ENCODE data around the gene KCNN1. TPM values are rescaled to one million over a fixed set of nuclear protein-coding genes. Genes with fewer than 3 reads are reported as not detected.

Gene KCNN1
- total and polyA plus RNA-seq, 2 of the 13 experiments (the other 11 are each of a cell fraction or from before 2014, with no cell fraction given) = 0.04 TPM; not detected in 1

GRCh38 chr19:18000915-18001776, 34.2 kb downstream of the KCNN1 start (continued):
- TF ChIP-seq TFDP1 (CRISPR knock-in tag; IDR thresholded peaks at IDR 0.05; ENCODE audit: borderline replicate concordance) (peak; percentile 87), ZNF7 (CRISPR knock-in tag; IDR thresholded peaks at IDR 0.05) (no peak), MZF1 (CRISPR knock-in tag; IDR thresholded peaks at IDR 0.05; ENCODE audit: borderline replicate concordance) (no peak), SALL1 (CRISPR knock-in tag; IDR thresholded peaks at IDR 0.05) (peak; percentile 67), ZNF564 (CRISPR knock-in tag; IDR thresholded peaks at IDR 0.05) (0 out of 2 replicates have a peak, but pooled peaks have one; percentile 32), MBNL3 (CRISPR knock-in tag; conservative IDR thresholded peaks at IDR 0.05) (no peak), ZBTB39 (CRISPR knock-in tag; IDR thresholded peaks at IDR 0.05) (no peak), ZNF101 (CRISPR knock-in tag; IDR thresholded peaks at IDR 0.05; ENCODE audit: borderline replicate concordance, low read depth) (no peak), ZNF766 (CRISPR knock-in tag; IDR thresholded peaks at IDR 0.05; ENCODE audit: borderline replicate concordance) (peak; percentile 81; the same call in 1 of the 2 replicates), ZNF770 (CRISPR knock-in tag; IDR thresholded peaks at IDR 0.05) (peak; percentile 48; the same call in 1 of the 2 replicates), ZNF782 (CRISPR knock-in tag; IDR thresholded peaks at IDR 0.05; ENCODE audit: borderline replicate concordance) (peak; percentile 78; the same call in 1 of the 2 replicates), ZNF468 (CRISPR knock-in tag; IDR thresholded peaks at IDR 0.05) (0 out of 2 replicates have a peak, but pooled peaks have one; percentile 55), SRSF1 (optimal IDR thresholded peaks at IDR 0.05; ENCODE audit: low read depth, low read length) (peak; percentile 37), ELF3 (CRISPR knock-in tag; IDR thresholded peaks at IDR 0.05) (peak; percentile 96), ZGPAT (CRISPR knock-in tag; IDR thresholded peaks at IDR 0.05) (peak; percentile 79; the same call in 1 of the 2 replicates), ZNF790 (CRISPR knock-in tag; IDR thresholded peaks at IDR 0.05; ENCODE audit: borderline replicate concordance) (no peak), FOXJ3 (CRISPR knock-in tag; IDR thresholded peaks at IDR 0.05; ENCODE audit: borderline replicate concordance) (no peak), GATAD2A (CRISPR knock-in tag; IDR thresholded peaks at IDR 0.05) (no peak), NR1H2 (CRISPR knock-in tag; IDR thresholded peaks at IDR 0.05; ENCODE audit: borderline replicate concordance, low read depth) (no peak), MLLT10 (CRISPR knock-in tag; IDR thresholded peaks at IDR 0.05) (no peak)
